ENCODE data around the gene PRR33.

Gene PRR33

DNA sequence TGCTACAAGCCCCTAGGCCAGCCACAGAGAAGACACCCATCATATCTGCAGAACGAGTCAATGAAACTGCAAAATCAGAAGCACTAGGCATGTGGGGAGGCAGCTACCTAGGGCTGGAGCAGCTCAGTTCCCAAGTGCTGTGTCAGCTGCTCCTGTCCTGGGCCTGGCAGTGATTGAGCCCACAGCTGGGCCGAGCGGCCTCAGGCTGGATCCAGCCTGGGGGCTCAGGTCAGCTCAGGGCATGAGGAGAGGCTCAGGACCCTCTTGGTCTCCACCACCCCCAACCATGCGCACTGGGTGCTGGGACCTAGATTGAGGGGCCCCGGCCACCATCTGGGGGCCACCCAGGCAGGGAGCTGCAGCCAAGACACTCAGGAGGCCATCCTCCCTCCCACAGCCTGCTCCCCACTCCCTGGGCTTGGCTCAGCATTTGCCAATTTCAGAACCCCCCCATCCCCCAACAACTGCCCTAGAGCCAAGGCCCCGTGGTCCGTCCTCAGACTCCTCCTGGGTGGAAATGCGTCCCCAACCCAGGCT is 25.4 kb upstream of the PRR33 start:
- Histone ChIP-seq H3K9me3 (no peaks in the 10 kb centered on the region), H3K9ac (no peak overlapping the region), H4K20me1 (no peaks in the 10 kb centered on the region), H3K27ac (peak overlapping the region; percentile 30; the same call in 1 of the 2 replicates), H3K4me2 (peak overlapping the region; percentile 60), H3K27me3 (no peaks in the 10 kb centered on the region), H3K36me3 (no peaks in the 10 kb centered on the region), H3K4me3 (no peak overlapping the region), H3K4me1 (peaks cover 67% of the 10 kb centered on the region)
- no peak for TF ChIP-seq Cebpa-rat (IDR thresholded peaks at IDR 0.05)

DNA sequence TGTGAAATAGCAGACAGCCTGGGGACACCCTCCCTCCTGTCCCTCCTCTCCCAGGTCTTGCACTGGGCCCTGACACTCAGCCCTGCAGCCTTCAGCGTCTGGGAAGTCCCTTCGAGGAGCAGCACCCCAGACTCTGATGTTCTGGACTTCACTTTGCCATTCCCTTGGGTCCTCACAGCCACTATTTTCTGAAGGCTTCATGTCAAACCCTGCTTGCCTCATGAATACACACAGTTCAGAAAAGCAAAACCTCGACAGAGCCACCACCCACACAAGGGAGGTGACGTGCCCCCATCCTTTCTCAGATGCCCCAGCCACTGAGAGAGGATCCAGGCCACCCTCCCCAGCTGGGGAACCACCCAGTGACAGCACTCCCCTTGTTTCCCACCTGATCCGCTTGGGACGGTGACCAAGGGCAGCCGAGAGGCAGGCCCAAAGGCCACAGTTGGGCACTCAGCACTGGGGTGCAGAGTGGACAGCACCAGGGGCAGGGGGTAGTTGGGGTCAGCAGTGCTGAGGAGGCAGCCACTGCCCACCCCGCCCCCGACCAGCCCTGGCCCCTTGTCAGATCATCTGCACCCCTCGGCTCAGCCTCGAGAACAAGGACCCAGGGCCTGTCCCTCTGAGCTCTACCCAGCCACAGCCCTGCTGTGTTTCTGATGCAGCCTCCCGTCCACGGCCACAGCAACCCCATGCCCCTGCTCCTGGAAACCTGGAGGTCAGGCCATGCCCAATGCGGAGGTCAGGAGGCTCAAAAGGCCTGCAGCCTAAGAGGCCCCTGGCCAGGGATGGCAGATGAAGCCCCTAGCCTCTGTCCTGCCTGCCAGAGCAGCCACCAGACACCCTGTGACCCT is 24.7 kb upstream of the PRR33 start:
- peak overlapping the region; percentile 42; the same call in 1 of the 2 replicates for H3K4me2 ChIP-seq
- TF ChIP-seq Cebpa-rat (IDR thresholded peaks at IDR 0.05), result no peak
- no peaks in the 10 kb centered on the region for H3K9me3 ChIP-seq
- H3K27me3 ChIP-seq, result no peaks in the 10 kb centered on the region
- H3K4me3 ChIP-seq, result no peak overlapping the region
- H3K9ac ChIP-seq, result no peak overlapping the region
- H3K27ac ChIP-seq, result peak overlapping the region; percentile 30; the same call in 1 of the 2 replicates
- peaks cover 61% of the 10 kb centered on the region for H3K4me1 ChIP-seq
- no peaks in the 10 kb centered on the region for H4K20me1 ChIP-seq
- H3K36me3 ChIP-seq, result no peaks in the 10 kb centered on the region

DNA sequence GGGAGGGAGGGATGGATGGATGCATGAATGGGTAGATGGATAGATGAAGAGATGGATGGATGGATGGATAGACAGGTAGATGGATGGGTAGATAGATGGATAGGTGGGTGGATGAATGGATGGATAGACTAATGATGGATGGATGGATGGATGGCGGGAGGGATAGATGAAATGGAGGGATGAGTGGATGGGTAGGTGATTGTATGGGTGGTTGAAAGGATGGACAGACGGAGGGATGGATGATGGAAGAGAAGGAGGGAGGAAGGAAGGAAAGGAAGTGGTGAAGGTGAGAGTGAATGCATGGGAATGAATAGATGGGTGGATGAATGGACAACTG is 24.1 kb upstream of the PRR33 start:
- Histone ChIP-seq H3K27me3 (no peaks in the 10 kb centered on the region), H3K9ac (no peak overlapping the region), H4K20me1 (no peaks in the 10 kb centered on the region), H3K4me1 (peaks cover 55% of the 10 kb centered on the region), H3K4me2 (peak overlapping the region; percentile 42; the same call in 1 of the 2 replicates), H3K9me3 (no peaks in the 10 kb centered on the region), H3K4me3 (no peak overlapping the region), H3K27ac (no peak overlapping the region), H3K36me3 (no peaks in the 10 kb centered on the region)
- TF ChIP-seq Cebpa-rat (IDR thresholded peaks at IDR 0.05), result no peak

GRCh38 chr11:1913271-1914060 is 21.8 kb upstream of the PRR33 start:
- H3K4me2 ChIP-seq, result no peak overlapping the region

DNA sequence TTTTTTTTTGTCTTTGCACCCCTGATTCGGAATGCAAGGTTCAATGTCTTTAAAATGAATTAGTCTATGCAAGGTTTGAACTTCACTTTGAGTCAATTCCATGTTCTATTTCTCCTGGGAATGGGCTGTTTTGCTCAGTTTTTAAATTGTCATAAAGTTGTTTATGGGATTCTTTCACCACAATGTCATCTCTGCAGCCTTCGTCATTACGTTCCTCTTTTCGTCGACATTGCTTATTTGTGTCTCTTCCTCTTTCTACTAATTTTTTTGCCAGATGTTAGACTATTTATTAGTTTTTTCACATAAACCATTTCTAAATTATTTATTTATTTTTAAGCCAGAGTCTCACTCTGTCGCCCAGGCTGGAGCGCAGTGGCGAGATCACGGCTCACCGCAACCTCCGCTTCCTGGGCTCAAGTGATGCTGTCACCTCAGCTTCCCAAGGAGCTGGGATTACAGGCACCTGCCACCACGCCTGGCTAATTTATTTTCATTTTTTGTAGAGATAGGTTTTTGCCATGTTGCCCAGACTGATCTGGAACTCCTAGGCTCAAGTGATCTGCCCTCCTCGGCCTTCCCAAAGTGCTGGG is 20.7 kb upstream of the PRR33 start:
- Histone ChIP-seq H3K27ac (no peak overlapping the region), H3K4me3 (no peak overlapping the region), H3K9ac (no peak overlapping the region), H4K20me1 (no peaks in the 10 kb centered on the region), H3K4me1 (peaks cover 37% of the 10 kb centered on the region), H3K36me3 (no peaks in the 10 kb centered on the region), H3K4me2 (no peak overlapping the region; the same call in 1 of the 2 replicates), H3K27me3 (no peaks in the 10 kb centered on the region), H3K9me3 (no peaks in the 10 kb centered on the region)
- no peak for TF ChIP-seq Cebpa-rat (IDR thresholded peaks at IDR 0.05)

More at GRCh38 chr11:1913271-1914060, 21.8 kb upstream of the PRR33 start:
- no peaks in the 10 kb centered on the region for H3K9me3 ChIP-seq
- peaks cover 45% of the 10 kb centered on the region for H3K4me1 ChIP-seq
- H3K27me3 ChIP-seq, result no peaks in the 10 kb centered on the region
- no peak for TF ChIP-seq Cebpa-rat (IDR thresholded peaks at IDR 0.05)
- no peak overlapping the region for H3K27ac ChIP-seq
- no peaks in the 10 kb centered on the region for H3K36me3 ChIP-seq
- no peak overlapping the region for H3K9ac ChIP-seq
- H4K20me1 ChIP-seq, result no peaks in the 10 kb centered on the region
- H3K4me3 ChIP-seq, result no peak overlapping the region

DNA sequence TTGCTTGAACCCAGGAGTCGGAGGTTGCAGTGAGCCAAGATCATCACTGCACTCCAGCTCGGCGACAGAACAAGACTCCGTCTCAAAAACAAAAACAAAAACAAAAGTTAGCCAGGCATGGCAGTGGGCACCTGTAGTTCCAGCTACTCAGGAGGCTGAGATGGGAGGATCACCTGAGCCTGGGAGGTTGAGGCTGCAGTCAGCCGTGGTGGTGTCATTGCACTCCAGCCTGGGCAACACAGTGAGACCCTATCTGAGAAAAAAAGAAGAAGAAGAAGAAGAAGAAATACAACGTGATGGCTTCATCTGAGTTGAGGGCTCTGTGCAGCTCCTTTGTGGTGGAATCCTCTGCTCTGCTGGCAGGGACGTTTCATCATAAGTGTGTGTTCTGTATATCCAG is 17.8 kb upstream of the PRR33 start:
- H3K4me3 ChIP-seq, result no peak overlapping the region
- no peaks in the 10 kb centered on the region for H3K27me3 ChIP-seq
- no peaks in the 10 kb centered on the region for H3K36me3 ChIP-seq
- no peaks in the 10 kb centered on the region for H4K20me1 ChIP-seq
- no peak overlapping the region; the same call in 1 of the 2 replicates for H3K4me2 ChIP-seq
- H3K27ac ChIP-seq, result no peak overlapping the region
- H3K4me1 ChIP-seq, result peaks cover 42% of the 10 kb centered on the region
- H3K9ac ChIP-seq, result no peak overlapping the region
- TF ChIP-seq Cebpa-rat (IDR thresholded peaks at IDR 0.05), result no peak
- no peaks in the 10 kb centered on the region for H3K9me3 ChIP-seq

- H3K27ac ChIP-seq, result peak overlapping the region; percentile 38; the same call in 1 of the 2 replicates
- H3K9me3 ChIP-seq, result no peaks in the 10 kb centered on the region
- no peak overlapping the region for H3K9ac ChIP-seq
- H4K20me1 ChIP-seq, result no peaks in the 10 kb centered on the region
- peak overlapping the region; percentile 46 for H3K4me2 ChIP-seq
- H3K4me3 ChIP-seq, result no peak overlapping the region
- H3K27me3 ChIP-seq, result no peaks in the 10 kb centered on the region
- H3K36me3 ChIP-seq, result no peaks in the 10 kb centered on the region
- H3K4me1 ChIP-seq, result peaks cover 42% of the 10 kb centered on the region
- TF ChIP-seq Cebpa-rat (IDR thresholded peaks at IDR 0.05), result no peak
Observed at GRCh38 chr11:1908618-1909017, 16.9 kb upstream of the PRR33 start.

GRCh38 chr11:1906611-1907423 is 15.1 kb upstream of the PRR33 start:
- Histone ChIP-seq H3K4me1 (peaks cover 35% of the 10 kb centered on the region), H3K9ac (peak overlapping the region; percentile 23; the same call in 1 of the 2 replicates), H3K27ac (peak overlapping the region; percentile 71)

GRCh38 chr11:1906181-1906580 is 14.5 kb upstream of the PRR33 start:
- H3K4me1 ChIP-seq, result peaks cover 35% of the 10 kb centered on the region
- H3K9me3 ChIP-seq, result no peaks in the 10 kb centered on the region
- H3K4me3 ChIP-seq, result no peak overlapping the region
- no peaks in the 10 kb centered on the region for H3K36me3 ChIP-seq
- no peak for TF ChIP-seq Cebpa-rat (IDR thresholded peaks at IDR 0.05)
- peak overlapping the region; percentile 57 for H3K4me2 ChIP-seq
- H3K27me3 ChIP-seq, result no peaks in the 10 kb centered on the region
- H3K27ac ChIP-seq, result peak overlapping the region; percentile 71
- H3K9ac ChIP-seq, result peak overlapping the region; percentile 23; the same call in 1 of the 2 replicates
- H4K20me1 ChIP-seq, result no peaks in the 10 kb centered on the region

More at GRCh38 chr11:1906611-1907423, 15.1 kb upstream of the PRR33 start:
- H3K4me3 ChIP-seq, result no peak overlapping the region
- H3K36me3 ChIP-seq, result no peaks in the 10 kb centered on the region
- H3K9me3 ChIP-seq, result no peaks in the 10 kb centered on the region
- H3K27me3 ChIP-seq, result no peaks in the 10 kb centered on the region
- peak overlapping the region; percentile 57 for H3K4me2 ChIP-seq
- H4K20me1 ChIP-seq, result no peaks in the 10 kb centered on the region
- no peak for TF ChIP-seq Cebpa-rat (IDR thresholded peaks at IDR 0.05)
